Bronchus fibroblast of lung (primary cell): ENCODE data around the gene TIMM17A. TPM values are rescaled to one million over a fixed set of nuclear protein-coding genes. Genes with fewer than 3 reads are reported as not detected.

Experiments
- total RNA-seq: library from RNA; depleted of rRNA; stranded (reverse); fragments of >200 nt; gene quantifications from 2 replicates; pipeline ENCODE4 v1.2.3, GENCODE V29; 2015

Gene TIMM17A
- total RNA-seq, result 48.5 and 51.6 TPM in 2 replicates

GRCh38 chr1:201955009-201955728 is at the start of gene TIMM17A:
Gene TIMM17A, plus strand, starts transcription at chr1:201955503. Its CDS starts 24 bp downstream, at chr1:201955527.

GRCh38 chr1:201946224-201946908 is 8.9 kb upstream of the TIMM17A start, which contains the start of gene LMOD1:
Gene LMOD1, minus strand, starts transcription at chr1:201946548. Its CDS starts 208 bp downstream, at chr1:201946340.

GRCh38 chr1:201982623-201983379 is 27.5 kb downstream of the TIMM17A start, which contains the start of gene RNPEP:
Gene RNPEP, plus strand, starts transcription at chr1:201982648. Its CDS starts 19 bp downstream, at chr1:201982667.

GRCh38 chr1:202010180-202011015 is 55.1 kb downstream of the TIMM17A start, which contains the start of gene ELF3:
Gene ELF3, plus strand, starts transcription at chr1:202010587. Its CDS starts 550 bp downstream, at chr1:202011137.

Other genes starting within 250 kb of the TIMM17A start
- gene IPO9, start 126.3 kb upstream of the TIMM17A start, total RNA-seq, result 19.0 and 21.1 TPM in 2 replicates
- 23.6 and 26.4 TPM in 2 replicates for gene SHISA4, start 66.6 kb upstream of the TIMM17A start, total RNA-seq
- 2.2 and 2.4 TPM in 2 replicates for gene LMOD1, start 9.0 kb upstream of the TIMM17A start, total RNA-seq
- gene RNPEP, start 27.1 kb downstream of the TIMM17A start, total RNA-seq, result 66.7 and 70.5 TPM in 2 replicates
- under 0.01 and 0.17 TPM in 2 replicates for gene ELF3, start 55.1 kb downstream of the TIMM17A start, total RNA-seq
- gene GPR37L1, start 167.4 kb downstream of the TIMM17A start, total RNA-seq, result not detected in 2 replicates
- gene ARL8A, start 189.2 kb downstream of the TIMM17A start, total RNA-seq, result 17.7 and 25.2 TPM in 2 replicates
- gene PTPN7, start 205.1 kb downstream of the TIMM17A start, total RNA-seq, result not detected in 2 replicates
- under 0.01 TPM in 1 of 2 replicates, not detected in the other for gene LGR6, start 238.3 kb downstream of the TIMM17A start, total RNA-seq